Aorta (tissue), 5 donors: ENCODE measurements around the gene CYP2S1. TPM values are rescaled to one million over a fixed set of nuclear protein-coding genes. Genes with fewer than 3 reads are reported as not detected.
A peak's percentile ranks its signal among the peaks of the same experiment; 100 is the strongest.

ENCODE experiments used
- ATAC-seq: fragments of 200-7000 bp; cut with Tn5 transposase; one replicate; pipeline ENCODE4 v1.9.1; 2022; ENCODE audit warnings: moderate library complexity; ENCODE audit not compliant: low FRiP score
- DNase-seq, 2 donors: peaks; one replicate each; pipeline ENCODE4 v3.0.0-alpha.2; 2020
- H3K27ac ChIP-seq, 2 donors: one replicate each; pipeline ENCODE4 v1.5.1; 2013; ENCODE audit warnings: low read length in 2 of 2, mild to moderate bottlenecking in 2 of 2, moderate library complexity in 2 of 2, control low read depth in 1 of 2, inconsistent platforms in 1 of 2, low read depth in 1 of 2
- H3K27me3 ChIP-seq, 2 donors: one replicate each; pipeline ENCODE4 v1.6.1; 2013; ENCODE audit warnings: control low read depth in 1 of 2, low read length in 1 of 2, mild to moderate bottlenecking in 1 of 2, moderate library complexity in 1 of 2; ENCODE audit not compliant: insufficient read depth in 2 of 2, control insufficient read depth in 1 of 2
- H3K36me3 ChIP-seq, 2 donors: one replicate each; pipeline ENCODE4 v1.6.1; 2013; ENCODE audit warnings: control low read depth in 1 of 2, low read length in 1 of 2, mild to moderate bottlenecking in 1 of 2; ENCODE audit not compliant: insufficient read depth in 2 of 2, control insufficient read depth in 1 of 2
- H3K4me1 ChIP-seq, 2 donors: one replicate each; pipeline ENCODE4 v1.6.1; 2013; ENCODE audit warnings: low read length in 2 of 2, control low read depth in 1 of 2, mild to moderate bottlenecking in 1 of 2, moderate library complexity in 1 of 2; ENCODE audit not compliant: insufficient read depth in 2 of 2, control insufficient read depth in 1 of 2
- H3K4me3 ChIP-seq, 2 donors: one replicate each; pipeline ENCODE4 v1.5.1; 2013; ENCODE audit warnings: low read length in 2 of 2, control low read depth in 1 of 2, mild to moderate bottlenecking in 1 of 2
- H3K9me3 ChIP-seq: one replicate; pipeline ENCODE4 v1.6.1; 2013; ENCODE audit warnings: mild to moderate bottlenecking, low read length; ENCODE audit not compliant: control insufficient read depth
- WGBS, 2 donors: extraction: QIAGEN DNeasy Blood & Tissue Kit; methylation state at CpG; one replicate each; pipeline ENCODE4 v1.1.7; 2013; 5-methylcytosine and 5-hydroxymethylcytosine counted together
- intact Hi-C, 2 donors: fragments of 100-400 bp; cut with DNase I; formaldehyde crosslinking; loops; one replicate each; pipeline versions ENCODE4 v1.14.2 to v1.15.0; 2022
- polyA plus RNA-seq, 2 donors: library from polyadenylated mRNA; stranded (reverse); fragments of 200-250 nt; gene quantifications; one replicate each; pipeline ENCODE4 v1.2.3, GENCODE V29; 2013
- total RNA-seq, 2 donors: library from RNA; stranded (reverse); fragmentation: NEBNext Ultra II Directional; extraction: Animal tissue kit (Norgen Biotek cat#: 25700); gene quantifications; one replicate each; pipeline ENCODE4 v1.2.1, GENCODE V29; 2021
- donor health status: healthy with polysubstance abuse.
- donor health status: Bipolar disorder and iron deficiency.
- donor health status: DM: no; HTN: no; CAD: no.
- donor health status: DM: no; HTN: no; CAD: no.
- donor health status: DM: yes; HTN: yes; CAD: no.

The CYP2S1 gene
- total and polyA plus RNA-seq, 4 donors: 1.7 to 11.5 (median 2.5) TPM; not detected in 1

DNA sequence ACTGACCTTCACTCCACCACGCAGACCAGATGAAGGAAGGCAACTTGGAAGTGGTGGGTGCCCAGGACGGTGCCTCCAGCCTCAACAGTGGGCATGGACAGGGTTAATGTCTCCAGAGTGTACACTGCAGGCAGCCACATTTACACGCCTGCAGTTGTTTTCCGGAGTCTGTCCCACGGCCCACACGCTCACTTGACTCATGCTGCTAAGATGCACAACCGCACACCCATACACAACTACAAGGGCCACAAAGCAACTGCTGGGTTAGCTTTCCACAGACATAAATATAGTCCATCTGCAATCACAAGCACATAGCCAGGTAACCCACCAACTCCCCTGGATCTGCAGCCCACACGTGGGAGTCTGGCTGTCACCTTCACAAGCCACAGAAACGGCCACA, 13.4 kb downstream of the CYP2S1 start:
- DNase-seq (no peak), ATAC-seq (no peak)
- Histone ChIP-seq H3K4me1 (no peaks in the 10 kb centered on the region), H3K27ac (no peak overlapping the region), H3K36me3 (no peaks in the 10 kb centered on the region), H3K9me3 (no peaks in the 10 kb centered on the region), H3K4me3 (no peak overlapping the region), H3K27me3 (no peaks in the 10 kb centered on the region)
- 73 to 79% methylated on average over 9 of the region's 9 CpGs for WGBS, 2 donors
- intact Hi-C loops: no loop called here

- ATAC-seq (peak; percentile 83), DNase-seq (peak; percentile 86 to 90)
- Histone ChIP-seq H3K27ac (peak overlapping the region in 1 of 2 donors; percentile 11), H3K4me1 (no peaks in the 10 kb centered on the region), H3K9me3 (no peaks in the 10 kb centered on the region), H3K36me3 (no peaks in the 10 kb centered on the region), H3K4me3 (no peak overlapping the region), H3K27me3 (no peaks in the 10 kb centered on the region)
- intact Hi-C loops: no loop called here
- WGBS, 2 donors: 37 to 44% methylated on average over 26 of the region's 26 CpGs
Observed at GRCh38 chr19:41206926-41207750, 14.1 kb downstream of the CYP2S1 start.

- H3K27ac ChIP-seq: no peak overlapping the region
- H3K9me3 ChIP-seq: no peaks in the 10 kb centered on the region
- intact Hi-C loops: no loop called here
- no peak for DNase-seq
- no peak overlapping the region for H3K4me3 ChIP-seq
- WGBS, 2 donors: 87 to 93% methylated on average over 1 of the region's 1 CpG
- H3K36me3 ChIP-seq: no peaks in the 10 kb centered on the region
- no peaks in the 10 kb centered on the region for H3K4me1 ChIP-seq
- no peak for ATAC-seq
- H3K27me3 ChIP-seq: no peaks in the 10 kb centered on the region
Observed at GRCh38 chr19:41214161-41214560, 21.1 kb downstream of the CYP2S1 start.

GRCh38 chr19:41217741-41218140, 24.7 kb downstream of the CYP2S1 start:
- no peak for ATAC-seq
- DNase-seq: no peak
- intact Hi-C loops: no loop called here
- 51 to 54% methylated on average over 7 of the region's 7 CpGs for WGBS, 2 donors
- Histone ChIP-seq H3K9me3 (no peaks in the 10 kb centered on the region), H3K27ac (peak overlapping the region in 1 of 2 donors; percentile 84), H3K4me1 (no peaks in the 10 kb centered on the region), H3K27me3 (no peaks in the 10 kb centered on the region), H3K4me3 (no peak overlapping the region), H3K36me3 (no peaks in the 10 kb centered on the region)

DNA sequence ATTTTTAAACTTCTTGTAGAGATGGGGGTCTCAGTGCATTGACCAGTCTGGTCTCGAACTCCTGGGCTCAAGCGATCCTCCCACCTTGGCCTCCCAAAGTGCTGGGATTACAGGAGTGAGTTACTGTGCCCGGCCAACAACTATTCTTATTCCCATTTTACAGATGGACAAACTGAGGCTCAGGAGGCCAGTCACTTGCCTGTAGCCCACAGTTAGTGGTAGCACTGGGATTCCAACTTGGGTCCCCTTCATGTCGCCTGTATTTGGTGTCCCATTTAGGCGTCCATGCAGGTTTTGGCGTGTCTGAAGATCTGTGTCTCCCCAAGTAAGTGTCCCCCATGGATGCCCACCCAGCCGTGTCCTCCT, 25.2 kb downstream of the CYP2S1 start:
- Histone ChIP-seq H3K4me1 (no peaks in the 10 kb centered on the region), H3K27me3 (no peaks in the 10 kb centered on the region), H3K9me3 (no peaks in the 10 kb centered on the region), H3K27ac (peak overlapping the region; percentile 38 to 84), H3K4me3 (no peak overlapping the region), H3K36me3 (no peaks in the 10 kb centered on the region)
- ATAC-seq: no peak
- no peak for DNase-seq
- 67 to 71% methylated on average over 7 of the region's 7 CpGs for WGBS, 2 donors
- intact Hi-C loops: no loop called here

DNA sequence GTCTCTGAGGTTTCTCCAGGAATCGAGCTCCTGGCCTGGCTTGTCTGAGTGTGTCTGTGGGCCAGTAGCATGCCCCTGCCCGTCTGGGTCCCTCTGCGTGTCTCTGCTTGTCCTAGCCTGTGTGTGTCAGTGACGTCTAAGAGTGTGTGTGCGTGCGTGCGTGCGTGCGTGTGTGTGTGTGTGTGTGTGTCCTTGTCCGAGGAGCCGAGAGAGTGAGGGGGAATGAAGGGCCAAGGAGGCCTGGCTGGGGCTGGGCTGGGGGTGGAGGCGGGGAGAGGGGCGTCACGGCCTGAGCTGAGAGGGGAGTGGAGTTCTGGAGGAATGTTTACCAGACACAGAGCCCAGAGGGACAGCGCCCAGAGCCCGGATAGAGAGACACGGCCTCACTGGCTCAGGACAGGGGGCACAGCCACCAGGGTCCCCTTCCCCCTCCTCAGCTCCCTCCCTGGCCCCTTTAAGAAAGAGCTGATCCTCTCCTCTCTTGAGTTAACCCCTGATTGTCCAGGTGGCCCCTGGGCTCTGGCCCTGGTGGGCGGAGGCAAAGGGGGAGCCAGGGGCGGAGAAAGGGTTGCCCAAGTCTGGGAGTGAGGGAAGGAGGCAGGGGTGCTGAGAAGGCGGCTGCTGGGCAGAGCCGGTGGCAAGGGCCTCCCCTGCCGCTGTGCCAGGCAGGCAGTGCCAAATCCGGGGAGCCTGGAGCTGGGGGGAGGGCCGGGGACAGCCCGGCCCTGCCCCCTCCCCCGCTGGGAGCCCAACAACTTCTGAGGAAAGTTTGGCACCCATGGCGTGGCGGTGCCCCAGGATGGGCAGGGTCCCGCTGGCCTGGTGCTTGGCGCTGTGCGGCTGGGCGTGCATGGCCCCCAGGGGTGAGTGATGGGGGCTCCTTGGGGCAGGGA, 25.8 kb downstream of the CYP2S1 start, which contains the start of gene AXL:
TSS of gene AXL (plus strand) at position 609 of the 893 bp plus-strand sequence. CDS start at position 779, 170 bp downstream.
- Histone ChIP-seq H3K9me3 (no peaks in the 10 kb centered on the region), H3K27ac (peak within 1 kb of the TSS; percentile 69 to 84), H3K27me3 (no peaks in the 10 kb centered on the region), H3K4me3 (peak within 1 kb of the TSS; percentile 76 to 91), H3K4me1 (no peaks in the 10 kb centered on the region), H3K36me3 (no peaks in the 10 kb centered on the region)
- intact Hi-C loops: no loop called here
- WGBS, 2 donors: 1 to 2% methylated on average over 27 to 32 of the region's 32 CpGs
- peak; percentile 88 for ATAC-seq
- peak; percentile 90 for DNase-seq

DNA sequence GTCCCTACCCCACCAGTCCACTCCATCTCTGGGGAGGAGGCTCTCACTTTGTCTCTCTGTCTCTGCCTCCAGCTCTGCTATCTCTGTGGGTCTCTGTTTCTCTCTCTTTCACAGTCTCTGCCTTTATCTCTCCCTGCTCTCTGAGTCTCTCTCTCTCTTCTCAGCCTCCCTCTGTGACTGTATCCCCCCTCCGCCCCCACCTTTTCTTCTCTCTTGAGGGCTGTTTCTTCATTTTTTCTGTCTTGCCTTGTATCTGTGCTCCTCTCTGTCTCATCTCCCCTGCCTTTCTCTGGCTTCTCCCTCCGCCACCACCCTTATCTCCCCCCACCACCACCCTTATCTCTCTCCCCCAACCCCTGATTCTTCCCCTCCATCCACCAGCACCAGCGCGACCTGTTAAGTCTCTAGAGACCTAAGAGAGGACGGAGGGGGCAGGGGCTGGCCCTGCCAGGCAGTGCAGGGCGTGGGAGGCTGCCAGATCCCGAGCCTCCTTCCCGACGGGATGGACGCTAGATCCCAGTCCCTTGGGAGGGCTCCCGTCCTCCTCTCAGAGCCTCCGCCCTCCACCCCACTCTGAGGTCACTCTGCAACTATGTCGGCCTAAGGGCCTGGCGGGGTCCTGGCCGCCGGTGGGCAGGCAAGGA, 27.0 kb downstream of the CYP2S1 start:
- intact Hi-C loops: no loop called here
- H3K9me3 ChIP-seq: no peaks in the 10 kb centered on the region
- no peaks in the 10 kb centered on the region for H3K36me3 ChIP-seq
- H3K27ac ChIP-seq: peak overlapping the region; percentile 69 to 84
- H3K4me3 ChIP-seq: peak overlapping the region; percentile 76 to 91
- 5% methylated on average over 11 to 16 of the region's 16 CpGs for WGBS, 2 donors
- ATAC-seq (peak; percentile 8), DNase-seq (peak; percentile 79 to 91)
- no peaks in the 10 kb centered on the region for H3K27me3 ChIP-seq
- no peaks in the 10 kb centered on the region for H3K4me1 ChIP-seq

DNA sequence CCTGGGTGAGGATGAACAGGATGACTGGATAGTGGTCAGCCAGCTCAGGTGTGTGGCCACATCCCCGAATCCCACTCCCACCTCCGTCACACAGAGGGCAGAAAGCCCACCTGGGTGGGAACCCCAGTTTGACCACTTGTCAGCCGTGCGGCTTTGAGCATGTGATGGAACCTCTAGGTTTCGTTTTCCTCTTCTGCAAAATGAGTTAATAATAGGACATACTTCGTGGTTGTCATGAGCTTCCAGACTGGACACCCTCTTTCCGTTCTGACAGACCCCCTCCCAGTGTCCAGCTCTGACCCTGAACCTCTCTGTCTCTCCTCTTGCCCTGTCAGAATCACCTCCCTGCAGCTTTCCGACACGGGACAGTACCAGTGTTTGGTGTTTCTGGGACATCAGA, 27.8 kb downstream of the CYP2S1 start:
- Histone ChIP-seq H3K36me3 (no peaks in the 10 kb centered on the region), H3K27me3 (no peaks in the 10 kb centered on the region), H3K4me1 (no peaks in the 10 kb centered on the region), H3K9me3 (no peaks in the 10 kb centered on the region), H3K4me3 (no peak overlapping the region), H3K27ac (peak overlapping the region; percentile 69 to 84)
- 65 to 67% methylated on average over 9 of the region's 9 CpGs for WGBS, 2 donors
- ATAC-seq (no peak), DNase-seq (no peak)
- intact Hi-C loops: no loop called here
